Measurements from ENCODE around the gene RPS19.

- TF ChIP-seq POLR2AphosphoS5 (IDR thresholded peaks at IDR 0.05), result no peak
- TF ChIP-seq POLR2A (IDR thresholded peaks at IDR 0.05), result no peak
- TF ChIP-seq, protein P1, sequence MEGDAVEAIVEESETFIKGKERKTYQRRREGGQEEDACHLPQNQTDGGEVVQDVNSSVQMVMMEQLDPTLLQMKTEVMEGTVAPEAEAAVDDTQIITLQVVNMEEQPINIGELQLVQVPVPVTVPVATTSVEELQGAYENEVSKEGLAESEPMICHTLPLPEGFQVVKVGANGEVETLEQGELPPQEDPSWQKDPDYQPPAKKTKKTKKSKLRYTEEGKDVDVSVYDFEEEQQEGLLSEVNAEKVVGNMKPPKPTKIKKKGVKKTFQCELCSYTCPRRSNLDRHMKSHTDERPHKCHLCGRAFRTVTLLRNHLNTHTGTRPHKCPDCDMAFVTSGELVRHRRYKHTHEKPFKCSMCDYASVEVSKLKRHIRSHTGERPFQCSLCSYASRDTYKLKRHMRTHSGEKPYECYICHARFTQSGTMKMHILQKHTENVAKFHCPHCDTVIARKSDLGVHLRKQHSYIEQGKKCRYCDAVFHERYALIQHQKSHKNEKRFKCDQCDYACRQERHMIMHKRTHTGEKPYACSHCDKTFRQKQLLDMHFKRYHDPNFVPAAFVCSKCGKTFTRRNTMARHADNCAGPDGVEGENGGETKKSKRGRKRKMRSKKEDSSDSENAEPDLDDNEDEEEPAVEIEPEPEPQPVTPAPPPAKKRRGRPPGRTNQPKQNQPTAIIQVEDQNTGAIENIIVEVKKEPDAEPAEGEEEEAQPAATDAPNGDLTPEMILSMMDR (IDR thresholded peaks at IDR 0.05), result no peak
These were observed 12.5 kb upstream of the RPS19 start for GRCh38 chr19:41847351-41848105.
